Fibroblast of gingiva (primary cell): ENCODE measurements around the gene GPR176.
"Not testable (repeated sequence)": the region's sequence is repeated elsewhere in the genome, so short reads cannot be mapped to it uniquely, and the experiment has no call there.

Source experiments
- DNase-seq: peaks from one replicate; pipeline ENCODE4 v3.0.0-alpha.2; 2011; ENCODE audit warnings: low read depth

GPR176 gene

DNA sequence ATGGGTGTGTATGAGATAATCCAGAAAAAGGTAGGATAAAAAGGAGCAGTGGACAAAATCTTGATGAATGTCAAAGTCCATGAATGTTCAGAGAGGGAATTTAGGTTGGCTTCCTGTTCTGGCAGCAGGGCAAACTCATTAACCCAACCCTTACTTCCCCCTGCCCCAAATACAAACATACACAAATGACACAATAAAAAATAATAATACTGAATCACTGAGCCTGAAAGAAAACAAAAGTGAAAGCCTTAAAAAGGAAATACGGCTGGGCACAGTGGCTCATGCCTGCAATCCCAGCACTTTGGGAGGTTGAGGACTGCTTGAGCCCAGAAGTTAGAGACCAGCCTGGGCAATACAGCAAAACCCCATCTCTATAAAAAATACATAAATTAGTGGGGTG is 62.9 kb downstream of the GPR176 start:
- DNase-seq, result no peak

DNA sequence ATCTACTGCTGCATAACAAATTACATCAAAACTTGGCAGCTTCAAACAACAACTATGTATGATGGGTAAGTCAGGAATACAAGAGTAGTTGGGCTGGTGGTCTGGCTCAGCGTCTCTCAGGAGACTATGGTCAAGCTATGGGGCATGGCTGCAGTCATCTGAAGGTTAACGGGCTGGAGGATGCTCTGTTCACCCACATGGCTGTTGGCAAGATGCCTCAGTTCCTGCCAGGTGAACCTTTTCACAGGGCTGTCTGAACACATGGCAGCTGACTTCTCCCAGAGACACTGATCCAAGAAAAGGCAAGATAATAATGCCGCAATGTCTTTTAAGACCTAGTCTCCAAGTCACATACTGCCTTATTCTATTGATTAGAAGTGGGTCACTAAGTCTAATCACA is 63.7 kb downstream of the GPR176 start:
- no peak for DNase-seq

DNA sequence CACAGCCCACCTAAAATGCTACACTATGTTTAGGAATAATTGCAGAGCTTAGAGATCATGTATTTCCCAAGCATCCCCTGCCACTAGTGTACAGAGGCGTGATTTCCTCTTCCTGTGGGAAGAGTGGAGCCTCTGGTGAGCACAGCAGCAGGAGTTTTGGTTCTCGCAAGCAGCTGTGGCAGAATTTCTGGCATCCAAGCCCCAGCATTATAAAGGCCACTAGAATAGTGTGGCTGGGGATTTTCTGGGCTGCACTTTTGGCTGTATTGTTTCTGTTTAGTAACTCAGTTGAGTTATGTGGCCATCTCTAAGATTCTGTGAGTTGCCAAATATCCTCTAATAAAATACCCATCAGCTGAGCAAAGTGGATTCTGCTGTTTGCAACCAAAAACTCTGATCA is 64.7 kb downstream of the GPR176 start:
- peak; percentile 72 for DNase-seq

DNA sequence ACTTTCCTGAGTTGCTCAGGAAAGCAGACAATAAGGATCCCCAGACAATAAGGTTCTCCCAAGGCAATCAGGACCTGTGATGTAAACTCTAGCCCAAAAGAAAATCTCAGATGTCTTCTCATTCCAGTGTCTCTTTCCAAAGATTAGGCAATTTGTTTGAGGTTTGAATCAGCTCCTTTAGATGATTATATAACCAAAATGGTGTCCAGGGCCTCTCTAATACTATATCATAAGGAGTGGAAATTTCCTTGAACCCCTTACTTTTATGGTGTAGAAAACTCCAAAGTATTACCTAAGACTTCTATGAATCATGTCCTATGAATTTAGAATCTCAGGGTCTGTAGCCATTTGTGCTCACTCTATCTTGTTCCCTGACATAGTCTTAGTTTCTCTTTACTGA is 65.9 kb downstream of the GPR176 start:
- peak; percentile 21 for DNase-seq

DNA sequence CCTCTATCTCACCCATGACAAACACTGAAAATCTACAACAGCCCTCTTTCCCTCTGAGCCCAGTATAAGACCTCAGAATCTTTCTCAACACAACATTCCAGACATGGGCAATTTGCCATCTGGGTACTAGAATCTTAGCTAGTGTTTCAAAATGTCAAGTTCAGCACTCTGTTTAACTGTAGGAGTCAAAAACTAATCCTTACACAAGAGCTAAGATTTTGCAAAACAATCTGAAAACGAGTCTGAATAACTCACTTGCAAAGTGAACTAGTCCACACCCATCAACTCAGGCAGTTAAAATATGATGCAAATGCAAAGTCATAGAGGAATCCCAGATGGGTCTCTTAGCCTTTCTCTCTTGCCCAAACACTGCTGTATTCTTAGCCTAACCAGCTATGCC is 67.8 kb downstream of the GPR176 start:
- DNase-seq, result peak; percentile 94

DNA sequence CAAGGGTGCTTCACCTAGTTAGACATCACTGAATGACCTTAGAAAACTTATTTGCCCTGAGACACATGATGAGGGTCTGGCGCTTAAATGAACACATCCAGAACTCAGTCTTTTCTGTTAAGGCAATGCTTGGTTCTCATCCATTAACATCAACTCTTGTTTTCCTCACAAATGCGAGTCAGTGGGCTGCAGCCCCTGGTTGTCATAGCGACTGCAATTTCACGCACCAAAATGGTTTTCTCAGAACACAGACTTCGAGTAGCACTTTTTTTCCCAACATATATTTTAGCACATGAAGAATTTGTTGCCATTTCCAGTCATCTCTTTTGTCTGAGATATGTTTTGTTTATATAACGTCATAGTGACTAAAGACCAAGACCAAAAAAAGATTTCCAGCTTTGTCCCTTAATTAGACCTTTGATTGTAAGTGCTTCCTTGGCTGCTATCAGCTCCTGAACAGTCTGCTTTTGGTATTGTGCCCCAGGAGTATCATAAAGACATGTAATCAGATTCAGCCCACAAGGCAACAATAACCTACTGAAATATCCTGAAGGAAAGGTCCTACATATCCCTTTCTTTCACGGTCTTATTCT is 68.5 kb downstream of the GPR176 start:
- no peak for DNase-seq

DNA sequence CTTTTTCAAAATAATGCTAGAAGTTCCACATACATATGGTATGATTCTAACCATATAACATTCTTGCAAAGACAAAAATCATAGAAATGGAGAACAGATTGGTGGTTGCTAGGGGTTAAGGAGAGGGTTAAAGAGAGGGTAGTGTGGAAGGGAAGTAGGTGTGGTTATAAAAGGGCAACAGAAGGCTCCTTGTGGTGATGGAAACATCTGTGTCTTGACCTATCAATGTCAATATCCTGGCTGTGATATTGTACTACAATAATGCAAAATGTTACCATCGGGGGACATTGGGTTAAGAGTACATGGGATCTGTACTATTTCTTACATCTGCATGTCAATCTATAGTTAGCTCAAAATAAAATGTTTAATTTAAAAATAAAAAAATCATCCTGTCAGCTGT is 69.6 kb downstream of the GPR176 start:
- DNase-seq, result no peak

DNA sequence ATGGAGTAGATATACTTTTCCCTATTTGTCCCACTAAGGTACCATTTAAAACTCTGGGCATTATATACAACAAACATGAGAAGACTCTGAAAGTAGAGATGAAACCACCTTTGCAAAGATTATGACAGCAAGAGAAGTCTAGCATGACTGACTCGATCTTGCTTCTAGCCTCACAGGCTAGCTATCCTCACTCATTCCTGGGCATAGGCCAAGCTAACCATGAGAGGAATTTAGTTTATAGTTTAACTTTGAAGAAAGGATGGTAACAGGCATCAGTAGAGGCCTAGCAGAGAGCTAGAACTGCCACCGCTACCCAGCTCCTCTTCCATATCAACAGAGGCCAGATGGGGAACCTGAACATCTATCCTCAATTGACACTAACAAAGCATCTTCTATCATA is 74.0 kb downstream of the GPR176 start:
- no peak for DNase-seq

DNA sequence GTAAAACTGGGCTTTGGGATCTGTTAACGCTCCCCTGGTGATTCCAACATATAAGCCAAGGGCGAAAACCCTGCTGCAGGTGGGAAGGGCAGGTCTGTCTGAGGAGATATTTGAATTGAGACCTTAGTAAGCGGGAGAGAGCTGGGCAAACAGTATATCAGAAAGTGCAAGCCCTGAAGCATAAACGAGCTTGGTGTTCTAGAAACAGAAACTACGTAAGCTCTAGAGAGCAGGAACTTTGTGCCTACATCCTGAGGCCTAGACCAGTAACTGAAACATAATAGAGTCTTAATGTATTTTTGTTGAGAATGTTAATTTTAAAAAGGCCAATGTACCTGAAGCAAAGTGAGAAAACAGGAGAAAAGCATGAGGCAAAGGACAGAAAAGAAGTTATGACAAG is 74.5 kb downstream of the GPR176 start:
- no peak for DNase-seq

DNA sequence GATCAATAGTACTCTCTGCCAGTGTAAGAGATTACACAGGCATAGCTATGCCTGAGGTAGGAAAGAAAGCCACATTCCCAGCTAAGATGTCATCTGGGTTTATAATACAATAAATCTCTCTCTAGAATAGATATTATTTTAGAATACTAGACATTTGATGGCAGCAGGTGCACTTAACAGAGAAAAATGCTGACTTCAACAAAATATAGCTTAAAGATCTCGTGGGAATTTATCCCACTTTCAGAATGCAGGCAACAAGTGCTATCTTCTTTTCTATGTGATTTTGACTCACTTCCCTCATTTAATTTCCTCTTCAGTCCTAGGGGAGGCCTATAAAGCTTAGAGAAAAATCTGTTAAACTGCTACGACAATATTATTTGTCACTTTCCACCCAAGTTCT is 76.5 kb downstream of the GPR176 start:
- no peak for DNase-seq

DNA sequence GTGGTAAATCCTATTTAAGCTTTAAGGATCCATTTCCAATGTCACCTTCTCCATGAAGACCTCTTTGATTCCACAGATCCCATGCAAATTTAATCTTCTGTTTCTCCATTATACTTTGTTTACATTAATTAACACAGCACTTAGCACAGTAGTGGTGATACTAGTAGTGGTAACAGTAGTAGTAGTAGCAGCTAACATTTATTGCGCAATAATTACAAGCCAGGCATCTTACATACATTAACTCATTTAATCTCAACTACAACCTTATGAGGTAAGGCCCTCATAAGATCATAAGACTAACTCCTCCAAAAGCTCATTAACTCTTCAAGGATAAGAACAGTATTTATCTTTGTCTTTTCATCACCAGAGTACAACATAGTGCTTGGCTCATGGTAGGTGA is 82.6 kb downstream of the GPR176 start:
- no peak for DNase-seq

DNA sequence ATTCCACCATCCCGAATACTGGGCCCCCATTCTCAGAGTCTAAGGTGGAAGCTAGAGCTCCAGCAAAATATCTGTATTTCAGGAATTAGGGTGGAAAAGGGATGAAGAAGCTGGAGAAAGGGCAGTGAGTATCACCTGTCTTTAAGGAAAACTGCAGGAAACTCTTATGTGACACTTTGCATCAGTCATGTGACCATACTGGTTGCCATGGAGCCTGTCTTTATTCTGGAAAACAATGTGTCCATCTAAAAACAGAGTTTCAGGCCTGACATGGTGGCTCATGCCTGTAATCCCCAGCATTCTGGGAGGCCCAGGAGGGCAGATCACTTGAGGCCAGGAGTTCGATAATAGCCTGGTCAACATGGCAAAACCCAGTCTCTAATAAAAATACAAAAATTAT is 84.5 kb downstream of the GPR176 start:
- no peak for DNase-seq

DNA sequence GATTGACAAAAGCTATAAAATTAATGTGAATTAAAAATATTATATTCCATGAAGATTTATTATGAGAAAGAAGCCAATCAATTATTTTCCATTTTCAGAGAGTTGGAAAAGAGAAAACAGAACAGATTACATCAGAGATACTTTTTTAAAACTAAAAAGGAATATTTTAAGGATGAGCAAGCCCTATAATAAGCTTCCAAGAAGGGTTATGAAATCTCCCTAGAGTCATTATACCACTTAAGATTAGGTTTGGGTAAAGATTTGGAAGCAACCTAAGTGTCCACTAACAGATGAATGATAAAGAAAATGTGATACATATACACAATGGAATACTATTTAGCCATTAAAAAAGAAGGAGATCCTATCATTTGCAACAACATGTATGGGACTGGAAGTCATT is 85.8 kb downstream of the GPR176 start:
- peak; percentile 61 for DNase-seq

DNA sequence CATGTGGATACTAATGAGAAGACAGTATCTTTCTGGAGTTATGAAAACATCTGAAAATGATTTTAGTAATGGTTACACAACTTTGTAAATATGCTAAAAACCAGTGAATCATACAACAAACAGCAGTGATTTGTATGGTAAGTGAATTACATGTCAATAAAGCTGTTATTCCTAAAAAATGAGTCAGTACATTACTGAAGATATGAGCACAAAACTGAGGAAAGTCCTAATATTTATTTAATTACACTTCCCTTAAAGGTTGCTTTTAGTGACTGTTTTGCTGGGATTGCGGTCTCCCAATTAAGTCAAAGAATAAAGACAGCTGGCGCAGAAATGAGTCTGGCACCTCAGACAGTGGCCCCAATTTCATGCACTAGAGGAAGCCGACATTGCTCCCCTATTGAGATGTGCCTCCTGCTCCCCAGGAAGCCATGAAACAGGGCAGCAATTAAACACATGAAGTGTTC is 86.5 kb downstream of the GPR176 start:
- peak; percentile 84 for DNase-seq

DNA sequence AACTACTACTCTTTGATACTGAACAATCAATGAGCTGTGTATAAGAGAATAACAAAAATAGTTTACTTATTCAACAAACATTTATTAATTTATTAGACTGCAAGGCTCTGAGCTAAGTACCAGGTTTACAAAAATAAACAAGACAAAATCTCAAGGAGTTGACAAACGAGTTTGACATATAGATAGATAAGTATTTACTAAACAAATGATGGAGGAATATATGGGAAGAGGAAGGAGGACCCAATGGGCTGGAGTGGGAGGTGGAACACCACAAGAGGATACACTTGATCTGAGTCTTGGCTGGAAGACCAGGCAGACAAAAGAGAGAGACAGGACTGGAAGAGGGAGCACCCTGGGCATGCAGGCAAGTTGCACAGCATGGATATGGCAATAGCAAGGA is 89.9 kb downstream of the GPR176 start:
- peak; percentile 23 for DNase-seq

DNA sequence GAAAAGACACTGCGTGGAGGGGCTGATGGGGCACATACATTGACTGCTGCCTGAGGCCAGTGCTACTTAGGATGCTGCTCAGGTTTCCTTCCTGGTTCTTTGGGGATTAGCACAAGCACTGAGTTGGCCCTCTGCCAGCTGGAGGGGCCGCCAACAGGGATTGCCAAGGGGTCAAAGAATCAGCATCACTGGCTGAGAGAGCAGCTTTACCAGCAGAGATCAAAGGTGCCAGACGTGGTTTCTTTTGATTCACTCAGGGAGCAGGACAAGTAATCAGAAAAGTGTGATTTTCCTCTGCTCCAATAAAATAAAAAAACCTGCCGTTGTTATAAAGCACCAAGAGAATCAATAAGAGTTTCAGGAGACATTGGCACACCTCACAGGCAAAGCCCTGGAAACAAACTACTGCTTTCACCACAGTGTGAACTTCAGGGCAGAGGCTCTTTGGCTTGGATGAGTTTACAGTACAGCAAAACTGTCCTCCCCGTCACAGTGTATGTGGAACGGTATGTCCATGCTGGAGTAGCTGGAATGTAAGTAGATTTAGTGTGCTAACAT is 91.6 kb downstream of the GPR176 start:
- peak; percentile 91 for DNase-seq

DNA sequence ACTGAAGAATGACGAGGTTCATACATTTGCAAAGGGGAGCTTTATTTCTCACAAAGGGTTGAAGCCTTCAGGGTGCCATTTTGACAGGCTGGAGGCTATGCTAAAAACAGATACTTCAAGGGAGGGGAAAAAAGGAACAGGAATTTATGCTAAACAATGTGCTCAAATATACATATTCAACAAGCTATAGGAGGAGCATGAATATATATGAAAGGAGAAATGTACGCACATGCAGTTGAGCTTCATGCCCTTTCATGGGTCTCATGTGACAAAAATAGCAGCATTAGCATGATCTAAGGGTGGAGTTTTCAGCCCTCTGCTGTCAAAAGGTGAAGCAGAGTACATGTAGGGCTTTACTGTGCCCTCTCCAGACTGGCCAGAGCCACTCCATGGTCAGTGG is 93.1 kb downstream of the GPR176 start:
- no peak for DNase-seq

DNA sequence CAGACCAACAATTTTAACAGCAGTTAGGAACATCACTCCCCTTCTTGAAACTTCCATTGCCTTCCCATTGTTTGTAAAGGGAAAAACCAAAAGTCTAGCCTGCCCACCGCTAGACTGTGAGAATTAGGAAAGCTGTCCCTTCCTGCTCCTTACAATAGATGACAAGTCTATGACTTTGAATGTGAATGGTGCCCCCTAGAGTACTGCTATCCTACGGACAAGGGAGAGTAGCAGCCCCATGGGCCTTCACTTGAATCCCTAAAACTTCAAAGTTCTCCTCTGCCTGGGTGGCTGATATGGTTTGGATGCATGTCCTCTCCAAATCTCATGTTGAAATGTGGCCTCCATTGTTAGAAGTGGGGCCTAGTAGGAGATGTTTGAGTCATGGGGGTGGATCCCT is 96.4 kb downstream of the GPR176 start:
- no peak for DNase-seq

DNA sequence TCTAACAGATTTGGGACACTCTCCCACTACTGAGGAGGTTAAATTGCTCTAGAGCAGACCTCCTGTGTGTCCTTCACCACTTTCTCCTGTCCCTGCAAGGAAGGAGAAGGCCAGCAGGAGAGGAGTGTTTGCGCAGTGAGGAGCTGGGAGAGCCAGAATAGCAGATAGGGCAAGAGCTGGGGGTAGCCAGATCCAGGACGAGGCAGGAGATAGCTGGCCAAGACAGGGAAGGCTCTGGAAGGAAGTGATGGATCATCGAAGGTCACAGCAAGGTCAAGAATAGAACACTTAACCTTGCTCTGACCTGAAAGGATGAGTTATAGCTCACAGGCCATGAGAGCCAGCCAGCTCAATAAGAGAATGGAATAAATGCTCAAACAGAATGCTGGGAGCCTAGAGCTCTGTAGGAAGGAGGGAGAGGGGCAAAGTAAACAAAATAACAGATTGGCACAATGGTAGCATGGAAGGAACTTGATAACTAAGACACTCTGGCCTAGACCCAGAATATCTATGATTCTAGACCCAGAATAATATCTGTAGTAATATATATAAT is 99.9 kb downstream of the GPR176 start:
- no peak for DNase-seq

DNA sequence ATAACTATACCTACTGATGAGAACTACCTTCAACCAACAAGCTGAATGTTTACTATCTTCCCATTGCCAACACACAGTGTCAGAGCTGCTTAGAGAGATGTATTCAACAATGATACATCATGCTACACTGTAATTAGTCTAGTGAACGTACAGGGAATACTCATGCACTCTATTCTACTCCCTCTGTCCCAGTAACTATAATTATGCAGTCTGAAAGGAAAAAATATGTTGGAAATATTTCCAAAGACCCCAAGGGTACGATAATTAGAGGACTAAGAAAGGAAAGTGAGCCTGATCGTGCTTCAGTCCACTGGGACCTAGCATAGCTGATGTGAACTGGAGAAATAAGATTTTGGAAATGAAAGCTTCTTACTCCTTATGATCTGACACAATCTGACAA is 100.5 kb downstream of the GPR176 start:
- DNase-seq, result no peak

DNA sequence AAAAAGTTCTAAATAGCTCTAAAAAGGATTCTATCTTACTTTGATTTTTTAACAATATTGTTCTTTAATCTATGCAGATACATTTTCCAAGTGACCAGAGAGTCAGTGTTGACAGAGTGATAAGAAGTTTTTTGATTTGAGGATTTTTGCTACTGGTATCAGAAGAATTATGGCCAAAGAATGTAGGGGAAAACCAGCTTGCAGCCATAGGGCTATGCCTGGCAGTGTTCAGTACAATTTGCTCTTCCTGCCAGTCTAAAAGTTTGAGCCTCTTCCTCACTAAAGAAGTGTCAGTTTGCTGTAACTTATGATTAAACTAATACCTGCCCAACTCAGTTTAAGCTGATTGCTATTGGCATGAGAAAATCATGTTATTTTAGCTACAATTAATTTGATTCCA is 102.2 kb downstream of the GPR176 start:
- no peak for DNase-seq

DNA sequence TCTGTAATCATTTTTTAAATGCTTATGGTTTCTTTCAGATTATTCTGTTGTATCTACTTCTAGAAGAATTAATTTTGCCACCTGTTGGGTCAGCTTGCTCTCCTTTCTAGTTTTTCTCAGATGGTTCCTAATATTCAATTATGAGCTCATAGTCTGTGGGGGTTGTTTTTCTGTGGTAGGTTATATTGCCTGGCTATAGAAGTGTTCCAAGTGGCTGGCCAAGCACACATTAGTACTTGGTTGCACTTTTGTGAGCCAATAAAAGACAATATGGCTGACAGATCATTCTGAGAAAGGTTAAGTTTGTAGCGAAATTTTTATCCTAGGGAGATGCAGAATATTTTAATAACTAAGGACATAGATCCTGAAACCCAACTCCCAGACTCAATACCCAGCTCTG is 105.6 kb downstream of the GPR176 start:
- no peak for DNase-seq

DNA sequence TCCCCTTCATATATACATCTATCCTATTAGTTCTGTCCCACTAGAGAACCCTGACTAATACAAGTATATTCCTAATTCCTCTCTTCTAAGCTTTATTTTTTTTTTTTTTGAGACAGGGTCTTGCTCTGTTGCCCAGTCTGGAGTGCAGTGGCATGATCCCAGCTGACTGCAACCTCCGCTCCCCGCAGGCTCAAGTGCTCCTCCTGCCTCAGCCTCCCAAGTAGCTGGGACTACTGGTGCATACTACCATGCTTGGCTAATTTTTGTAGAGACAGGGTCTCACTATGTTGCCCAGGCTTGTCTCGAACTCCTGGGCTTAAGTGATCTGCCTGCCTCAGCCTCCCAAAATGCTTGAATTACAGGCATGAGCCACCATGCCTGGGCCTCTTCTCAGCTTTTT is 107.4 kb downstream of the GPR176 start:
- DNase-seq, result not testable (repeated sequence)

DNA sequence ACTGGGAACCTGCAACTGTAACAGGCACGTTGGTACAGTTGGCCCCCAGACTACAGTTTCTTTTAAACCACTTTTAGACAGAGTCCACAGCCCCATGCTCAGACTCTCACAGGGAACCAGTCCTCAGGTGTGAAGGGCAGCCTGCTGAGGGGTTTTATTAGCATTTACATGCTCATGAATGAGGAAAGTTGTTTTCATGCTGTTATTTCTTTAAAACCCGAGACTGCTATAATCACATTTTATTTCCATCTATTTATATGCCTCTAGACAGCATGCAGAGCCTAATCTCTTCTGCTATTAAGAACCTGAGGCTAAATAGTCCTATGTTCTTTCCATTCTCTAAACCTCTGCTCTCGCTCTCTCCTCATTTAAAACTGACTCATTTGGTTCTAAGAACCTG is 111.2 kb downstream of the GPR176 start:
- DNase-seq, result no peak
